ENCODE measurements around the gene KLRC3. TPM values are rescaled to one million over a fixed set of nuclear protein-coding genes. Genes with fewer than 3 reads are reported as not detected.
"Not testable (repeated sequence)": the region's sequence is repeated elsewhere in the genome, so short reads cannot be mapped to it uniquely, and the experiment has no call there.

KLRC3 gene
- 1 to 10 TPM in 6 of 7 donors, under 1 TPM in 1; 0.76 to 5.8 (median 2.4) TPM for total RNA-seq
- 1 to 10 TPM in 1 of 3 donors, under 1 TPM in 2; 0.13 to 2.7 (median 0.98) TPM for polyA plus RNA-seq
- long read RNA-seq, donor 1, partial matches to known transcripts, result 0 of 1 reads
- long read RNA-seq, donor 1, other reads (novel, unspliced or antisense), result 0 of 1 reads
- long read RNA-seq, donor 2, result 0 reads

GRCh38 chr12:10420334-10420733 is at the start of gene KLRC3:
Gene KLRC3, minus strand, starts transcription at chr12:10420595. Its CDS starts 45 bp downstream, at chr12:10420550.
- peak within 1 kb of the TSS in 1 of 8 donors; percentile 19 for H3K4me3 ChIP-seq
- WGBS, 5 donors, result 10 to 34% (median 31%) methylated on average over 1 of the region's 1 CpG
- H3K27ac ChIP-seq; DNase-seq; H3K4me1 ChIP-seq; H3K27me3 ChIP-seq (replicated peaks in 1 of 7); H3K36me3 ChIP-seq; H3K9me3 ChIP-seq; intact Hi-C loops (cut with DNase I; ENCODE audit: low total_unique reads): not testable (repeated sequence)

GRCh38 chr12:10469701-10470100 is 49.3 kb upstream of the KLRC3 start:
- 73 to 87% (median 78%) methylated on average over 1 of the region's 1 CpG for WGBS, 5 donors
- Histone ChIP-seq H3K4me1 (no peaks in the 10 kb centered on the region), H3K27ac (no peak overlapping the region), H3K9me3 (peaks cover 0 to 9% (median 6%) of the 10 kb centered on the region in 8 donors), H3K27me3 (replicated peaks in 1 of 7) (peaks cover 0 to 5% (median 0%) of the 10 kb centered on the region in 7 donors), H3K4me3 (no peak overlapping the region), H3K36me3 (no peaks in the 10 kb centered on the region)
- TF ChIP-seq CTCF (IDR thresholded peaks at IDR 0.05 in 8 of 11, conservative IDR thresholded peaks at IDR 0.05 in 3 of 11) (no peak), POLR2A (IDR thresholded peaks at IDR 0.05) (no peak), POLR2AphosphoS5 (IDR thresholded peaks at IDR 0.05) (no peak)
- intact Hi-C loops (cut with DNase I; ENCODE audit: low total_unique reads), result no loop called here
- DNase-seq, result no peak

GRCh38 chr12:10466311-10466710 is 45.9 kb upstream of the KLRC3 start:
- Histone ChIP-seq H3K27ac (no peak overlapping the region), H3K9me3 (peaks cover 0 to 3% (median 0%) of the 10 kb centered on the region in 8 donors), H3K4me3 (no peak overlapping the region), H3K27me3 (replicated peaks in 1 of 7) (peaks cover 0 to 5% (median 0%) of the 10 kb centered on the region in 7 donors), H3K4me1 (no peaks in the 10 kb centered on the region), H3K36me3 (no peaks in the 10 kb centered on the region)
- no peak for TF ChIP-seq CTCF (IDR thresholded peaks at IDR 0.05 in 8 of 11, conservative IDR thresholded peaks at IDR 0.05 in 3 of 11)
- no peak for TF ChIP-seq POLR2A (IDR thresholded peaks at IDR 0.05)
- TF ChIP-seq POLR2AphosphoS5 (IDR thresholded peaks at IDR 0.05), result no peak
- 73 to 94% (median 92%) methylated on average over 2 to 4 of the region's 4 CpGs for WGBS, 5 donors
- intact Hi-C loops (cut with DNase I; ENCODE audit: low total_unique reads), result no loop called here
- peak; percentile 31 for DNase-seq

- Histone ChIP-seq H3K27me3 (replicated peaks in 1 of 7) (no peaks in the 10 kb centered on the region), H3K9me3 (peaks cover 6 to 55% (median 39%) of the 10 kb centered on the region in 8 donors), H3K4me3 (no peak overlapping the region), H3K27ac (no peak overlapping the region), H3K36me3 (no peaks in the 10 kb centered on the region), H3K4me1 (no peaks in the 10 kb centered on the region)
- intact Hi-C loops (cut with DNase I; ENCODE audit: low total_unique reads), result no loop called here
- peak; percentile 32 for DNase-seq
- 91 to 99% (median 94%) methylated on average over 3 of the region's 3 CpGs for WGBS, 5 donors
- TF ChIP-seq POLR2AphosphoS5 (IDR thresholded peaks at IDR 0.05) (no peak), POLR2A (IDR thresholded peaks at IDR 0.05) (no peak), CTCF (IDR thresholded peaks at IDR 0.05 in 8 of 11, conservative IDR thresholded peaks at IDR 0.05 in 3 of 11) (no peak)
These were observed 37.4 kb upstream of the KLRC3 start for GRCh38 chr12:10457760-10458159.

Measured in spleen (tissue), 13 donors.